SK-N-MC (cell line): ENCODE measurements around the gene HSD17B3.
"Not testable (repeated sequence)": the region's sequence is repeated elsewhere in the genome, so short reads cannot be mapped to it uniquely, and the experiment has no call there.

Experiments used
- DNase-seq: peaks from one replicate; pipeline ENCODE4 v3.0.0-alpha.2; 2011; ENCODE audit warnings: low read depth, low spot score
- H3K27ac ChIP-seq: fragments of 200-600 bp; sonication (generic); 2 replicates; pipeline ENCODE4 v1.5.1; 2016; ENCODE audit warnings: mixed run types
- H3K36me3 ChIP-seq: fragments of 200-600 bp; sonication (generic); 2 replicates; pipeline ENCODE4 v1.6.1; 2017; ENCODE audit warnings: antibody characterized with exemption, low read length, mixed read lengths; ENCODE audit not compliant: insufficient read depth
- H3K4me3 ChIP-seq: fragments of 200-600 bp; sonication (generic); 2 replicates; pipeline ENCODE4 v1.5.1; 2016
- H3K9ac ChIP-seq: fragments of 200-600 bp; sonication (generic); 2 replicates; pipeline ENCODE4 v1.8.0; 2017; ENCODE audit warnings: mixed run types, mixed read lengths; ENCODE audit not compliant: insufficient read length
- H3K9me3 ChIP-seq: fragments of 200-600 bp; sonication (generic); 2 replicates; pipeline ENCODE4 v1.6.1; 2017; ENCODE audit warnings: low read depth, mild to moderate bottlenecking, antibody characterized with exemption, low read length, moderate library complexity, mixed read lengths
- EZH2 ChIP-seq: fragments of 200-600 bp; sonication (generic); IDR thresholded peaks from one replicate; pipeline ENCODE4 v1.6.1; 2017; ENCODE audit warnings: antibody characterized with exemption
- FOXP2 ChIP-seq: optimal IDR thresholded peaks from 2 replicates; pipeline ENCODE3; 2011; ENCODE audit warnings: mild to moderate bottlenecking, moderate library complexity; ENCODE audit not compliant: insufficient read depth; ENCODE audit errors: extremely low read length, control extremely low read depth
- POLR2AphosphoS5 ChIP-seq: IDR thresholded peaks from 2 replicates; pipeline ENCODE4 v1.6.1; 2012; ENCODE audit warnings: mild to moderate bottlenecking, low read depth, low read length, borderline replicate concordance

HSD17B3 gene

GRCh38 chr9:96318921-96319565 lies 17.1 kb upstream of the HSD17B3 start:
- DNase-seq = no peak
- H3K9ac ChIP-seq = no peak overlapping the region
- no peak for TF ChIP-seq POLR2AphosphoS5
- no peak for TF ChIP-seq EZH2
- no peak for TF ChIP-seq FOXP2
- no peak overlapping the region for H3K4me3 ChIP-seq
- no peaks in the 10 kb centered on the region for H3K36me3 ChIP-seq
- no peaks in the 10 kb centered on the region for H3K9me3 ChIP-seq
- no peak overlapping the region for H3K27ac ChIP-seq

GRCh38 chr9:96317335-96317980 lies 15.5 kb upstream of the HSD17B3 start:
- no peaks in the 10 kb centered on the region for H3K36me3 ChIP-seq

DNA sequence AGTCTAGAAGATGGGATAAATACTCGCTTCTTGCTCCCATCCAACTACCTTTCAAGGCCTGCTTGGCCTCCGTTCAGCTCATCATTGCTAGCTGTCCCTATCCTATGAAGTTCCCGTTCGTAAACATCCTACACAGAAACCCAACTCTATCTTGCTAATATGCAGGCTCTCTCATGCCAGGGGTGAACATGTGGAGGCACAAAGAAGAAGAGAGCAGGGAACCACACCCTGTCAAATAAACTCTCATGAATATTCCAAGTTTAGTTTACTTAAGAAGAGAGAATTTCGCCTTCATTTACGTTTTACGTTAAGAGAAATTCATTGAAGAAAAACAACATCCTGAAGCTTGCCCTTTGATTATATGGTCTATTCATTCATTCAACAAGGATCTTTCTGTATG lies 7.9 kb upstream of the HSD17B3 start:
- Histone ChIP-seq H3K9me3 (no peaks in the 10 kb centered on the region), H3K4me3 (no peak overlapping the region), H3K27ac (no peak overlapping the region), H3K9ac (no peak overlapping the region), H3K36me3 (no peaks in the 10 kb centered on the region)
- TF ChIP-seq FOXP2 (no peak), POLR2AphosphoS5 (no peak)
- DNase-seq = no peak

More at GRCh38 chr9:96317335-96317980, 15.5 kb upstream of the HSD17B3 start:
- no peak overlapping the region for H3K9ac ChIP-seq
- DNase-seq = peak; percentile 42
- no peak overlapping the region for H3K4me3 ChIP-seq
- no peak for TF ChIP-seq EZH2
- TF ChIP-seq POLR2AphosphoS5 = no peak
- TF ChIP-seq FOXP2 = no peak
- no peaks in the 10 kb centered on the region for H3K9me3 ChIP-seq
- H3K27ac ChIP-seq = no peak overlapping the region

DNA sequence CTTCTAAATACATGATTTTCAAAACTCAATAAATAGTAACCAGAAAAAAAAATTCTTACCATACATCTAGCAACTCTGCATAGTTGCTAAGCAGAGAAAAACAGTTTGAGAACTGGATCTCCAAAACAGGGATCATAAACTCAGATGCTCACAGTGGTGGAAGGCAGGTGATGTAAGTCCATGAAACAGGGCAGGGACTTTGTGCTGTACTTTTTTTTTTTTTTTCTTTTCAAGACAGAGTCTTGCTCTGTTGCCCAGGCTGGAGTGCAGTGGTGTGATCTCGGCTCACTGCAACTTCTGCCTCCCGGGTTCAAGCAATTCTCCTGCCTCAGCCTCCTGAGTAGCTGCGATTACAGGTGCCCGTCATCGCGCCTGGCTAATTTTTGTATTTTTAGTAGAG lies 5.0 kb upstream of the HSD17B3 start:
- not testable (repeated sequence) for DNase-seq, H3K27ac ChIP-seq, H3K9me3 ChIP-seq, H3K9ac ChIP-seq, H3K4me3 ChIP-seq, H3K36me3 ChIP-seq

DNA sequence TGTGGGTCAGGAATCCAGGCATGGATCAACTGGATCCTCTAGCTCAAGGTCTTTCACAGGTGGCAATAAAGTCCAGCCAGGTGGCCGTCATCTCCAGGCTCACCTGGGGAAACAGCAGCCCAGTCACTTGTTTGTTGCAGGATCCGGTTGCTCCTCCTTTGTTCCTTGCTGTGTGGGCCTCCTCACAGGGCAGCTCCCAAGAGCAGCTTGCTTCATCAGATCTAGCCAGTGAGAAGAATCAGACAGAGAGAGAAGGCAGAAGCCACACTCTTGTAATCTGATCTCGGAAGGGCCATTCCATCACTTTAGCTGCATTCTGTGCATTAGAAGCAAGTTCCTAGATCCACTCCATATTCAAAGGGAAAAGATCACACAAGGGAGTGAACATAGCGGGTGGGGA lies 3.2 kb upstream of the HSD17B3 start:
- H3K36me3 ChIP-seq = no peaks in the 10 kb centered on the region
- no peaks in the 10 kb centered on the region for H3K9me3 ChIP-seq
- DNase-seq = no peak
- H3K4me3 ChIP-seq = no peak overlapping the region
- H3K27ac ChIP-seq = no peak overlapping the region
- TF ChIP-seq FOXP2 (no peak), EZH2 (no peak), POLR2AphosphoS5 (no peak)
- no peak overlapping the region for H3K9ac ChIP-seq

GRCh38 chr9:96304230-96304629 lies 2.3 kb upstream of the HSD17B3 start:
- no peak for TF ChIP-seq EZH2
- TF ChIP-seq POLR2AphosphoS5 = no peak
- TF ChIP-seq FOXP2 = no peak
- Histone ChIP-seq H3K36me3 (no peaks in the 10 kb centered on the region), H3K4me3 (no peak overlapping the region), H3K9ac (no peak overlapping the region), H3K9me3 (no peaks in the 10 kb centered on the region), H3K27ac (no peak overlapping the region)
- DNase-seq = no peak

- no peaks in the 10 kb centered on the region for H3K36me3 ChIP-seq
- no peaks in the 10 kb centered on the region for H3K9me3 ChIP-seq
- no peak overlapping the region for H3K27ac ChIP-seq
- no peak overlapping the region for H3K4me3 ChIP-seq
- no peak overlapping the region for H3K9ac ChIP-seq
- TF ChIP-seq POLR2AphosphoS5 (no peak), FOXP2 (no peak), EZH2 (no peak)
- DNase-seq = no peak
Measured at GRCh38 chr9:96299823-96300222, 2.2 kb downstream of the HSD17B3 start.

GRCh38 chr9:96294159-96294545 lies 7.8 kb downstream of the HSD17B3 start:
- no peak for DNase-seq
- H3K27ac ChIP-seq = no peak overlapping the region
- no peaks in the 10 kb centered on the region for H3K9me3 ChIP-seq
- no peak for TF ChIP-seq POLR2AphosphoS5
- TF ChIP-seq EZH2 = no peak
- no peak for TF ChIP-seq FOXP2
- no peak overlapping the region for H3K4me3 ChIP-seq
- no peak overlapping the region for H3K9ac ChIP-seq
- no peaks in the 10 kb centered on the region for H3K36me3 ChIP-seq
